Limb (tissue), 2 donors: ENCODE data around the gene B2M.
"Not testable (repeated sequence)": the region's sequence is repeated elsewhere in the genome, so short reads cannot be mapped to it uniquely, and the experiment has no call there.

Source experiments
- DNase-seq, 2 donors: peaks; one replicate each; pipeline ENCODE4 v3.0.0-alpha.2; 2016; ENCODE audit errors: extremely low spot score in 2 of 2

Gene B2M

GRCh38 chr15:44726136-44726535 is 14.8 kb downstream of the B2M start:
- DNase-seq: no peak

GRCh38 chr15:44726568-44727484 is 15.5 kb downstream of the B2M start:
- DNase-seq: no peak

GRCh38 chr15:44727485-44728231 is 16.3 kb downstream of the B2M start:
- DNase-seq: no peak

- not testable (repeated sequence) for DNase-seq
Observed at GRCh38 chr15:44728232-44728575, 16.9 kb downstream of the B2M start.

GRCh38 chr15:44728576-44729407 is 17.5 kb downstream of the B2M start:
- peak; percentile 95 to 97 for DNase-seq

- DNase-seq: peak in 1 of 2 donors; percentile 33
Observed at GRCh38 chr15:44729408-44730127, 18.3 kb downstream of the B2M start.

- DNase-seq: no peak
Observed at GRCh38 chr15:44734839-44735481, 23.6 kb downstream of the B2M start.

GRCh38 chr15:44735482-44736180 is 24.3 kb downstream of the B2M start:
- no peak for DNase-seq

- no peak for DNase-seq
Observed at GRCh38 chr15:44736181-44736765, 25.0 kb downstream of the B2M start, which contains the start of gene TRIM69. TRIM69 (plus strand) TSS chr15:44736528; CDS start chr15:44736705, 177 bp downstream.

GRCh38 chr15:44738340-44738984 is 27.1 kb downstream of the B2M start:
- DNase-seq: peak in 1 of 2 donors; percentile 55

GRCh38 chr15:44739222-44739847 is 28.0 kb downstream of the B2M start:
- not testable (repeated sequence) for DNase-seq

GRCh38 chr15:44743454-44743853 is 32.1 kb downstream of the B2M start:
- not testable (repeated sequence) for DNase-seq

- no peak for DNase-seq
Observed at GRCh38 chr15:44753345-44753744, 42.0 kb downstream of the B2M start.

GRCh38 chr15:44763187-44763586 is 51.9 kb downstream of the B2M start:
- DNase-seq: no peak

- no peak for DNase-seq
Observed at GRCh38 chr15:44763848-44764247, 52.5 kb downstream of the B2M start.

- DNase-seq: no peak
Observed at GRCh38 chr15:44765036-44765435, 53.7 kb downstream of the B2M start.
